H9 (cell line): Measurements from ENCODE around the gene OSBPL9. TPM values are rescaled to one million over a fixed set of nuclear protein-coding genes. Genes with fewer than 3 reads are reported as not detected.
A peak's percentile ranks its signal among the peaks of the same experiment; 100 is the strongest.

Source experiments
- DNase-seq: peaks from one replicate; pipeline ENCODE4 v3.0.0-alpha.2; 2017
- H2AFZ ChIP-seq: one replicate; pipeline ENCODE4 v1.6.1; 2013; ENCODE audit warnings: mild to moderate bottlenecking, low read length, control low read depth, moderate library complexity
- H2AK5ac ChIP-seq: 2 replicates; pipeline ENCODE4 v1.6.1; 2013; ENCODE audit warnings: low read length, control low read depth, mixed read lengths; ENCODE audit not compliant: insufficient read length
- H2BK120ac ChIP-seq: one replicate; pipeline ENCODE4 v1.6.1; 2013; ENCODE audit warnings: low read depth, mild to moderate bottlenecking, low read length, control low read depth, inconsistent platforms; ENCODE audit not compliant: poor library complexity, severe bottlenecking
- H2BK12ac ChIP-seq: 2 replicates; pipeline ENCODE4 v1.6.1; 2013; ENCODE audit warnings: low read length, control low read depth, mixed read lengths, low read depth; ENCODE audit not compliant: insufficient read length
- H2BK15ac ChIP-seq: 2 replicates; pipeline ENCODE4 v1.6.1; 2013; ENCODE audit warnings: low read depth, low read length, control low read depth
- H2BK20ac ChIP-seq: one replicate; pipeline ENCODE4 v1.6.1; 2013; ENCODE audit warnings: low read depth, mild to moderate bottlenecking, low read length, control low read depth, inconsistent platforms; ENCODE audit not compliant: poor library complexity, severe bottlenecking
- H2BK5ac ChIP-seq: 2 replicates; pipeline ENCODE4 v1.6.1; 2013; ENCODE audit warnings: low read length, control low read depth, mixed read lengths; ENCODE audit not compliant: insufficient read length
- H3K14ac ChIP-seq: 2 replicates; pipeline ENCODE4 v1.6.1; 2013; ENCODE audit warnings: low read length, control low read depth; ENCODE audit not compliant: insufficient read depth
- H3K18ac ChIP-seq: 2 replicates; pipeline ENCODE4 v1.6.1; 2013; ENCODE audit warnings: low read depth, mild to moderate bottlenecking, mixed read lengths, low read length, control low read depth; ENCODE audit not compliant: insufficient read length
- H3K23ac ChIP-seq: 2 replicates; pipeline ENCODE4 v1.6.1; 2013; ENCODE audit warnings: low read length, control low read depth, mixed read lengths, low read depth; ENCODE audit not compliant: insufficient read length
- H3K23me2 ChIP-seq: 2 replicates; pipeline ENCODE4 v1.6.1; 2013; ENCODE audit warnings: low read depth, mild to moderate bottlenecking, mixed read lengths, low read length, control low read depth; ENCODE audit not compliant: insufficient read length, poor library complexity, severe bottlenecking
- H3K27ac ChIP-seq: 2 replicates; pipeline ENCODE4 v1.5.1; 2013; ENCODE audit warnings: low read length, control low read depth, mixed read lengths, low read depth; ENCODE audit not compliant: insufficient read length
- H3K27me3 ChIP-seq: 2 replicates; pipeline ENCODE4 v1.6.1; 2013; ENCODE audit warnings: low read length, control low read depth, inconsistent platforms; ENCODE audit not compliant: insufficient read depth
- H3K4ac ChIP-seq: 2 replicates; pipeline ENCODE4 v1.6.1; 2013; ENCODE audit warnings: low read depth, mild to moderate bottlenecking, control low read depth, inconsistent platforms, low read length, moderate library complexity
- H3K4me1 ChIP-seq: 2 replicates; pipeline ENCODE4 v1.6.1; 2013; ENCODE audit warnings: low read length, control low read depth, inconsistent platforms; ENCODE audit not compliant: insufficient read depth
- H3K4me2 ChIP-seq: 2 replicates; pipeline ENCODE4 v1.6.1; 2013; ENCODE audit warnings: low read length, control low read depth, mixed read lengths; ENCODE audit not compliant: insufficient read length, insufficient read depth
- H3K56ac ChIP-seq: 2 replicates; pipeline ENCODE4 v1.6.1; 2013; ENCODE audit warnings: low read depth, mild to moderate bottlenecking, mixed read lengths, low read length, control low read depth; ENCODE audit not compliant: insufficient read length
- H3K79me1 ChIP-seq: 2 replicates; pipeline ENCODE4 v1.6.1; 2013; ENCODE audit warnings: low read depth, mild to moderate bottlenecking, moderate library complexity, low read length, control low read depth, inconsistent platforms; ENCODE audit not compliant: insufficient read depth, poor library complexity, severe bottlenecking
- H3K79me2 ChIP-seq: 2 replicates; pipeline ENCODE4 v1.6.1; 2013; ENCODE audit warnings: low read length, control low read depth, inconsistent platforms; ENCODE audit not compliant: insufficient read depth
- H3K9ac ChIP-seq: 2 replicates; pipeline ENCODE4 v1.6.1; 2013; ENCODE audit warnings: low read length, control low read depth, mixed read lengths; ENCODE audit not compliant: insufficient read length; ENCODE audit errors: extremely low read depth
- H3K9me3 ChIP-seq: one replicate; pipeline ENCODE4 v1.6.1; 2013; ENCODE audit warnings: low read depth, low read length, inconsistent platforms; ENCODE audit not compliant: control insufficient read depth
- H3T11ph ChIP-seq: one replicate; pipeline ENCODE4 v1.6.1; 2013; ENCODE audit warnings: mild to moderate bottlenecking, low read length, control low read depth, inconsistent platforms
- H4K20me1 ChIP-seq: one replicate; pipeline ENCODE4 v1.6.1; 2013; ENCODE audit not compliant: control insufficient read depth, insufficient read length, insufficient read depth
- H4K5ac ChIP-seq: 2 replicates; pipeline ENCODE4 v1.6.1; 2013; ENCODE audit warnings: low read depth, mild to moderate bottlenecking, mixed read lengths, low read length, control low read depth; ENCODE audit not compliant: insufficient read length
- H4K8ac ChIP-seq: replicated peaks from 2 replicates; pipeline ENCODE4 v1.6.1; 2013; ENCODE audit warnings: low read length, control low read depth, mixed read lengths, low read depth; ENCODE audit not compliant: insufficient read length
- H4K91ac ChIP-seq: 2 replicates; pipeline ENCODE4 v1.6.1; 2013; ENCODE audit warnings: low read depth, mild to moderate bottlenecking, moderate library complexity, mixed read lengths, low read length, control low read depth; ENCODE audit not compliant: insufficient read length
- H3K27ac Mint-ChIP-seq, 3 experiments: 2 replicates in 2 of 3; 3 replicates in 1 of 3; pipeline ENCODE4 v1.8.0; 2020 to 2021; ENCODE audit warnings: mixed read lengths in 3 of 3, mild to moderate bottlenecking in 1 of 3, moderate library complexity in 1 of 3
- H3K27me3 Mint-ChIP-seq: 2 replicates; pipeline ENCODE4 v1.8.0; 2021; ENCODE audit warnings: low read depth, mild to moderate bottlenecking, moderate library complexity, mixed read lengths
- H3K36me3 Mint-ChIP-seq, 3 experiments: 2 replicates in 2 of 3; 3 replicates in 1 of 3; pipeline ENCODE4 v1.8.0; 2020 to 2021; ENCODE audit warnings: low read depth in 3 of 3, mixed read lengths in 3 of 3; ENCODE audit not compliant: insufficient read depth in 1 of 3
- H3K4me1 Mint-ChIP-seq, 2 experiments: 2 replicates each; pipeline ENCODE4 v1.8.0; 2020; ENCODE audit warnings: mixed read lengths in 2 of 2
- H3K4me3 Mint-ChIP-seq, 2 experiments: 2 replicates in 1 of 2; 3 replicates in 1 of 2; pipeline ENCODE4 v1.8.0; 2020 to 2021; ENCODE audit warnings: mild to moderate bottlenecking in 2 of 2, mixed read lengths in 2 of 2, moderate library complexity in 1 of 2
- H3K9me3 Mint-ChIP-seq, 2 experiments: 2 replicates in 1 of 2; 3 replicates in 1 of 2; pipeline ENCODE4 v1.8.0; 2020; ENCODE audit warnings: mild to moderate bottlenecking in 2 of 2, mixed read lengths in 2 of 2, moderate library complexity in 1 of 2
- CTCF ChIP-seq: fragments of 200-600 bp; sonication (generic); conservative IDR thresholded peaks from 3 replicates; pipeline ENCODE4 v1.8.0; 2021; ENCODE audit warnings: antibody characterized with exemption, mild to moderate bottlenecking
- WGBS: extraction: QIAGEN DNeasy Blood & Tissue Kit; methylation state at CpG from one replicate; pipeline ENCODE4 v1.1.7; 2013; ENCODE audit warnings: missing lambda C conversion rate, low lambda C conversion rate, mixed read lengths; ENCODE audit not compliant: insufficient read length; ENCODE audit errors: extremely low coverage; 5-methylcytosine and 5-hydroxymethylcytosine counted together
- total RNA-seq: library from RNA; stranded (reverse); gene quantifications from 2 replicates; pipeline ENCODE4 v1.2.1, GENCODE V29; 2021

The OSBPL9 gene
- total RNA-seq, 1 experiment from 2014 or later = 76.7 TPM

GRCh38 chr1:51649593-51650091 is 32.8 kb downstream of the OSBPL9 start:
- H3K4ac ChIP-seq = no peak overlapping the region
- no peak overlapping the region for H4K91ac ChIP-seq
- H2AFZ ChIP-seq = no peak overlapping the region
- no peak overlapping the region for H3T11ph ChIP-seq
- no peak overlapping the region for H4K5ac ChIP-seq
- no peaks in the 10 kb centered on the region for H3K4me1 ChIP-seq
- H3K79me1 ChIP-seq = no peaks in the 10 kb centered on the region
- no peak overlapping the region for H3K4me3 Mint-ChIP-seq
- H3K4me1 Mint-ChIP-seq = peaks cover 19 to 23% of the 10 kb centered on the region in 2 experiments
- H2BK120ac ChIP-seq = no peak overlapping the region
- no peak overlapping the region for H3K14ac ChIP-seq
- no peak for TF ChIP-seq CTCF
- H3K27me3 Mint-ChIP-seq = no peaks in the 10 kb centered on the region
- H3K27ac Mint-ChIP-seq = peak overlapping the region; percentile 65 to 95 (median 72); a peak in 4 of 7 replicates
- no peaks in the 10 kb centered on the region for H3K9me3 ChIP-seq
- no peaks in the 10 kb centered on the region for H4K20me1 ChIP-seq
- H2BK20ac ChIP-seq = no peak overlapping the region
- H2BK5ac ChIP-seq = no peak overlapping the region
- H3K27me3 ChIP-seq = no peaks in the 10 kb centered on the region
- H3K4me2 ChIP-seq = no peak overlapping the region
- no peak overlapping the region for H2BK15ac ChIP-seq
- no peak overlapping the region for H4K8ac ChIP-seq
- no peaks in the 10 kb centered on the region for H3K23me2 ChIP-seq
- H3K9me3 Mint-ChIP-seq = no peaks in the 10 kb centered on the region; a peak in 1 of 5 replicates
- H3K9ac ChIP-seq = no peak overlapping the region
- no peak overlapping the region for H3K23ac ChIP-seq
- no peak overlapping the region for H3K18ac ChIP-seq
- H3K79me2 ChIP-seq = no peaks in the 10 kb centered on the region
- no peak overlapping the region for H2AK5ac ChIP-seq
- no peak overlapping the region for H3K27ac ChIP-seq
- no peaks in the 10 kb centered on the region for H3K36me3 Mint-ChIP-seq
- no peak for DNase-seq
- H2BK12ac ChIP-seq = no peak overlapping the region
- WGBS = no CpG with 5 or more reads among the region's 4 CpGs
- H3K56ac ChIP-seq = no peak overlapping the region
